NCI-H1048 (cell line): ENCODE measurements around the gene HEATR3.

Experiments used
- DNase-seq: peaks from one replicate; lab custom pipeline; 2025; lab: John Stamatoyannopoulos, UW

HEATR3 gene

DNA sequence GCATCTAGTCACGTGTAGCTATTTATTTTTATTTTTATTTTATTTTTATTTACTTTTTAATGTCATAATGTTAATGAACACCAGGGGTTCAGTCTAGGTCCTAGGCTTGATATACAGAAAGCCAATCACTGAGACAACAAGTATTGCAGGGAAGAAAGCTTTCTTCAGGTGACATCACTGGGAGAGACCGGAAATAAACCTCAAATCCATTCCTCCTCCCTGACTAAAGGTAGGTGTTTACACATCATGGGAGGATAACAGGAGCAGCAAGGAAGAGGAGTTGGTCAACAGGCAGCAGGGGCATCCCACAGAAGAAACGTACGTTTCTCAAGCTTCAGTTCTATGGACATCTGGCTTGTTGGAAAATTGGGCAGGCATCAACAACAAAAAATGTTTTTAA, 9.5 kb upstream of the HEATR3 start:
- DNase-seq, result no peak

DNA sequence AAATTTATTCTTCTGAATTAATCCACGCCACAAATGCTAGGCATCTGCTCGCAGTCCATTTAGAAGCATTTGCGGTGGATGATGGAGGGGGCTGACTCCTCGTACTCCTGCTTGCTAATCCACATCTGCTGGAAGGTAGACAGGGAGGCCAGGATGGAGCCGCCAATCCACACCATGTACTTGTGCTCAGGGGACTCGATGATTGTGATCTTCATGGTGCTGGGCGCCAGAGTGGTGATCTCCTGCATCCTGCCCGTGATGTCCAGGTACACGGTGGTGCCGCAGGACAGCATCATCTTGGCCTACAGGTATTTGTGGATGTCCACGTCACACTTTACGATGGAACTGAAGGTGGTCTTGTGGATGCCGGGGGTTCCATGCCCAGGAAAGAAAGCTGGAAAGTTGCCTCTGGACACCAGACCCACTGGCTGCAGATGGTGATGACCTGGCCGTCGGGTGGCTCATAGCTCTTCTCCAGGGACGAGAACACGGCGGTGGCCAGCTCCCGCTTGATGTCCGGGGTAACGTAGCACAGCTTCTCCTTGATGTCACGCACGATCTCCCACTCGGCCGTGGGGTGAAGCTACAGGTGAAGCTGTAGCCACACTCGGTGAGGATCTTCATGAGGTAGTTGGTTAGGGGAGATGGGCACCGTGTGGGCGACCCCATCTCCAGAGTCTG, 7.5 kb upstream of the HEATR3 start:
- DNase-seq, result no peak

DNA sequence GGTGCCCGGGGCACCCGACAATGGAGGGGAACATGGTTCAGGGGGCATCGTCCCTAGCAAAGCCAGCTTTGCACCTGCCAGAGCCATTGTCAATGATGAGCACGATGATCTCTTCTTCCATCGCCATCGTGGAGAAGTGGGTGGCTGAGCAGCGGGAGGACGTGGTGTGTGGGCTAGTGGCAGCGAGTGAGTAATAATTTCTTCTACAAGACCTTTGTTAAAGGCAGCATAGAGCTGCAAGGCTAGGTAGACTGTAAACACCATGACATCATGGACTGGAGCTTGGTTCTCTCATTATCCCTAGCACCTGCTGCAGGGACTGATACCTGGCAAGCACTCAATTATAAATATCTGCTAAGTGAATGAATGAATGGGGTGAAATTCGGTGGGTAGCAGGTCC, 6.7 kb upstream of the HEATR3 start:
- no peak for DNase-seq

DNA sequence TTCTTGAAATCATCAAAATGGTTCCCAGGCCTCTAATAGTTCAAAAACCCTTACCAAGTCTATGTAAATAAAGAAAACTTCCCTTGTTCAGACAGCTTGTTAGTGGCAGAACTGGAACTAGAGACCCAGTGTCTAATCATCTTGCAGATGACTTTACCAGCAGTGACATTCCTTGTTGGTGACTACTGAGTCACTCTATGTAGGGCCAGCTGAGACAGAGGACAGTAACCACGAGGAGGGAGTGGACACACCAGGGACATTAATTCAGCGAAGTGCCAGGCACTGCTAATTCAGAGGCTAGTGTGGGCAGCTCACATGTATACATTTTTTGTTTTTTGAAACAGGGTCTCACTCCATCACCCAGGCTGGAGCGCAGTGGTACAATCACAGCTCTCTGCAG, 6.1 kb upstream of the HEATR3 start:
- no peak for DNase-seq

DNA sequence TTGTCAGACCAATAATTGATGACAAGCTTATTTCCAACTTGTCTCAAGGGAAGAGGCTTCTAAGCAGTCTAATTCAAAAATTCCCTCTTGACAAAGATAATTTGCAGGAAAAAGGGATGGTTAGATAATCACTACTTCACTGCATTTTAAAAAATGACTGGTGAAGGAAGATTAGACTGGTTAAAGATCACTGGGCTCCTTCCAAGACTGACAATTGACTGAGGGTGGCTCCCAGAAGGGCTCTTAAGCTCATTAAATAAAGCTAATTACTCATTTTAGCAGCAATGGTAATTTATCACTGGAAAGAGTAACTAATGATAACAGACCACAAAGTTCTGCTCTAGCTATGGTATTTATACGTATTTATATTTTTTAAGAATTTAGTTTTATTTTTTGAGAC, 4.4 kb upstream of the HEATR3 start:
- DNase-seq, result no peak

DNA sequence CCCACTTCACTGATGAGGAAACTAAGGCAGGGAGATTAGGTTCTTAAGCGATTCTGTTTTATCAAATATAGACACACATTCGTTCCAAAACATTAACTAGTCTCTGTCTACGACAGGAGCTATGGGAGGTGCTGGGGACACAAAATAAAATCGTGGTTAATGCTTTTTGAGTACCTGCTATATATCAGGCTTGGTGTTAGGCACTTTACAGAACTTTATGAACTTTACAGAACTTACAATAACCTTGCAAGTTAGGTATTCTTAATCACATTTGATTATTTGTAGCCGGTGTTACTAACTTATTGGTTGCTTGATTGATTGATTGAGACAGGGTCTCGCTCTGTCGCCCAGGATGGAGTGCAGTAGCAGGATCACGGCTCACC, 538 bp upstream of the HEATR3 start:
- no peak for DNase-seq

DNA sequence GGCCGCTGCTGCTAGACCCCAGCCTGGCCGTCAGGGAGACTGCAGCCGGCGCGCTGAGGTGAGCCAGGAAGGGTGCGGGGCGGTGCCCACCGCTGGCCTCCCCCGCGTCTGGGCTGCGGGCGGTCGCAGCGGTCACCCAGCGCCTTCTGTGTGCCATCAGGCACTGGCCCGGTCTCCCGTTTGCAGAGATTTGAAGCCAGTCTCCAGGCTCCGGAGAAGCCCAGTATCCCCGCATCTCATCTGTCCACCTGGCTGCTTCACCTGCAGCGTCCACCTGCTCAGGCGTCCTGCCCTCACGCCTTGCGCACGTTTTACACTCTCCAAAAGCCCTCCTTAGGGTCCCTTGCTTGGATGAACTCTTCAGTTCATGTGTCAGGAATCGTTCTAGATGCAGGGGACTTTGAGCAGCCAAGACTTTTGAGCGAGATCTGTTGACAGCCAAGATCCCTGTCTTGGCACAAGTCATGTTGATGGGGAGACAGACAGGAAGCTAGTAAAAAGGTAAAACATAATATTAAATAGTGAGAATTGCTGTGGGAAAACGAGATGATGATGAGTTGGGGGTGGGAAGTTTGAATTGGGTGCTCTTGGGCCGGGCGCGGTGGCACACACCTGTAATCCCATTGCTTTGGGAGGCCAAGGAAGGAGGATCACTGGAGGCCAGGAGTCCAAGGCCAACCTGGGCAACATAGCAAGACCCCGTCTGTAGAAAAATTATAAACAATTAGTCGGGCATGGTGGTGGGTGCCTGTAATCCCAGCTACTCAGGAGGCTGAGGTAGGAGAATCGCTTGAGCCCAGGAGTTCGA, 916 bp downstream of the HEATR3 start:
- no peak for DNase-seq

DNA sequence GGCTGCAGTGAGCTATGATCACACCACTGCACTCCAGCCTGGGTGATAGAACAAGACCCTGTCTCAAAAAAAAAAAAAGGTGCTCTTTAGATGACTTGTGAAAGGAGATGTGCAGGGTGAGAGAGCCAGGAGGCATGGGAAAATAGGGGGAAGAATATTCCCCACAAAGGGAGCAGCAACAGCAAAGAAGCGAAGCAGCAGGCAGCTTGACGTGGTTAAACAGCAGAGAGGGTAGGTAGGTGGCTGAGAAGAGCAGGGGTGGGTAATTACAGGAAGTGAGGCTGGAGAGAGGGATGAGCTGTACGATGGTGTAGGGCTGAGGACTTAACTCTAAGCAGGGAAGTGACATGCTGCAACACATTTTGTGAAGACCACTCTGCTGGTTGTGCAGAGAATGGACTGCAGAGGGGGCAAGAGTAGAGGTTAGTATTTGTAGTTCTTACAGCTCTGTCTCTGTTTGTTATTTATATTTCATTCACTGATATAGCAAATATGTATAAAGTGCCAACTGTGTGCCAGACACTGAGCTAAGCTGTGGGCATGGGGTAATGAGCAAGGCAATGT, 1.6 kb downstream of the HEATR3 start:
- no peak for DNase-seq

DNA sequence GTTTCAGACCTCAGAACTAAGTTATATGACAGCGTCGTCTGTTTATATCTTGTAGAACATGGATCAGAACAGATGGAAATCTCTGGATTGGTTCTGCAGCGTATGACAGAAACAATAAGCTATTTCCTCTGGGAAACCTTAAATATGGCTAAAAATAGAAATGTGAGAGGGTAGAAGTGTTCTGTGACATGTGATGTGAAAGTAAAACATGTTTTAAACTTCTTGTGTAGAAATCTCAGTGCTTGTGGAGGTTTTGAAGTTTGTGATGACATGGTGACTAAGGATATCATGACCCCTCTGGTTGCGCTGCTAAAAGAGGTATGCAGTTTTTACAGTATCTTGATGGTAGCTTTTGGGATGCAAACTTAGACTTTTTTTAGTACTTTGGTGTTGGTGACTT, 2.8 kb downstream of the HEATR3 start:
- no peak for DNase-seq

DNA sequence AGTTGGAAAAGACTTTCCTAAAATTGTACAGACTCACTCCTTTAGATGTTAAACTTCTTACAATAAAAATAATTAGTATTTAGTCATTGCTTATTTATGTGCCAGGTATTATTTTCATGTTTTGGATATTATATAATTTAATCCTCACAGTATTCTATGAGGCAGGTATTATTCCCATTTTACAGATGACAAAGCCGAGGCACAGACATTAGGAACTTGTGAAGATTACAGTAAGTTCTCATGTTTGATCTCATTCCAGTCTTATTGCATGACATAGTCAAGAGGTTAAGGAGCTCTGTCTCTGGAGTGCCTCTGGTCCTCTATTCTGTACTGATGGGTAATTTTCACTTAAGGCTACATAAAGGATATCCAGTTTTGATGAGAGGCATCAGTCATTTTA, 3.3 kb downstream of the HEATR3 start:
- no peak for DNase-seq

DNA sequence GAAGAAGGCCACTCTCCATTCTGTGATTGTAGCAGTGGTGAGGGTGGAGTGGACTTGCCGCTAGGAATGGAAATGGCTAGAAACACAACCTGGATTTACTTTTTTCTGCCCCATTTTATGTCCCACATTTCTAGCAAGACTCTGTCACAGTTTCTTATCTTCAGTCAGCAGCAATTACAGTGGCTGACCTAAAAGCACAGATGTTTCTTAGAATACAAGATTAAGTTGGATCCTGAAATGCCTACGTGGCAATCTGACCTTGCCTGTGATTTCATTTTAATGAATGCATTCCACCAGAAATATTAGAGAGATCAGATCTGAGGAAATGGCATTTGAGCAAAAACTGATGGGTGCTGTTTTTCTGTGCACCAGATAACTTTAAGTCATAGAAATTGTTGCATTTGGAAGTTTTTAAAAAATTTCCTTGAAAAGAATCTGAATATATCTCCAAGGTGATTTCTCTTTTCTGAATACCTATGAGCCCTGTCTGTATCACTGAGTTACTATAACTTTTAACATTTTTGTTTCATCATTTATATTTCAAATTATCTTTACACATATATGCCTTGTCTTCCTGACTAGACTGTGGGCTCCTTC, 5.4 kb downstream of the HEATR3 start:
- no peak for DNase-seq

DNA sequence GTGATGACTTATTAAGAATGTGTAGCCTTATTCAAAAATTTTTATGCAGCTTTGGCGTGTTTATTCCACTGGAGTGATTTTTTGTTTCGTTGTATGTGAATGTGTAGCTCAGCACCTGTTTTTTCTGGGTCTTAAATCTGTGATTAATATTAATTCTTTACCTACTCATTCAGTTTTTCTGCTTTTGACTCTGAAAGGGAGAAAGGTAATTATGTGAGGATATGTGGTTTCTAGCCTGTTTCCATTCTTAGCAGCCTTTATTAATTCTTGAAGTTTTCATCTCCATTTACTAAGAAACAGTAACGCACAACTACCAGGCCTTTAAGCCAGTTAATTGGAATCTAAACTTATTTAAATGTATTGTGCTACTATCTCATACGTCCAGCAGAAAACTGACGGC, 7.0 kb downstream of the HEATR3 start:
- no peak for DNase-seq

DNA sequence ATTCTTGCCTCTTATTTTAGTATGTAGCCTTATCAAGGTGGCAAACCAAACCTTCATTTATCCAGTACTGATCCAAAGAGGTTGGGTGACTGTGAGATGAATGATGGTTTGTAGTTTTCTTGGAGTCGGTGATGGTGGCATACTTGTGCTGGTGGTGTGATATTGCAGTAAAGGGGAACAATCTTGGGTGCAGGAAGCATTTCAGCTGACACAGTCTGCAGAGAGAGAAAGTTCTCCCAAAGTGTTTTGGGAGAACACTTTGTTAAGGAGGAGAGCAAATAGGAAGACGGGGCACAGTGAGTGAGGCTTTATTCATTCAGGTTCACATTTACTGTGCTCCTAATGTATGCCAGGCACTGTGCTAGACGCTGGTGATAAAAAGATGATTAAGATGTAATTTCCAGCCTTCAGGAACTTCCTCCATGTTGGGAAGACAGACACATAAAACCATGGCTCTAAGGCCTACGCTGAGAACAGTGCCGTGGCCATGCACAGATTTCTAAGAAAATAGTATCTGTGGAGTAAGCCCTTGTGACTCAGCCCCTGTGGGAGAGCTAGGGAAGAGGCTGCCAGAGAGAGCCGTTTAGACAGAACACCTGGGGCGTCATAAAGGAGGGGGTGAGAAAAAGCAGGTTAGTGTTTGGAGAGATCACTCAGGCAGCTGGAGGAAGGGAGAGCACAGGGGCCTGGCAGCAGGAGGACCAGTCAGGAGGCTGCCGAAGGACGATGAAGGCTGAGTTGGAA, 13.8 kb downstream of the HEATR3 start:
- DNase-seq, result no peak

DNA sequence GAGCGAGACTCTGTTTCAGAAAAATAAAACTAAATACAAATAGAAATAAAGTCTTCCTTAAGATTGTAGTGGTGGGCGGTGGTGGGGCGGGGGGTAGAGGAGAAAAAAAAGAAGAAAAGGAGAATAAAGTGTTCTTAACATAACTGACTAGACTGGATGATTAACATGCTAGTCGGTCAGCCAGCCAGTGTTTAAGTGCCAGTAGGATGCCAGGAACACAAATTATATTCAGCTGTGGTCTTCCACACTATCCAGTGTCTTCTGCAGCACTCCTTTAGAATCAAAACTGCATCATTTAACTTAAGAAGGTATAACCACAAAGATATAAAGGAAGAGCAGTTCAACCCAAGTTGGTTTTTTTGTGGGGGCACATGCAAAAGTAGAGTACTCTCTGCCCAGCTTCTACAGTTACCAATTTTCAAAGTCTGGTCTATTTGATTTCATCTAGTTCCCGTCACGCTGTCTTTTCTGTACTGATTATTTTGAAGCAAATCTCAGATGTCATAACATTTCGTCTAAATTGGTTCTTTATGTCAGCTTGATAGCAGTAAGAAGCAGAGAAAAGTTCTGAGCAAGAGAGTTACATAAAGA, 15.8 kb downstream of the HEATR3 start:
- no peak for DNase-seq

DNA sequence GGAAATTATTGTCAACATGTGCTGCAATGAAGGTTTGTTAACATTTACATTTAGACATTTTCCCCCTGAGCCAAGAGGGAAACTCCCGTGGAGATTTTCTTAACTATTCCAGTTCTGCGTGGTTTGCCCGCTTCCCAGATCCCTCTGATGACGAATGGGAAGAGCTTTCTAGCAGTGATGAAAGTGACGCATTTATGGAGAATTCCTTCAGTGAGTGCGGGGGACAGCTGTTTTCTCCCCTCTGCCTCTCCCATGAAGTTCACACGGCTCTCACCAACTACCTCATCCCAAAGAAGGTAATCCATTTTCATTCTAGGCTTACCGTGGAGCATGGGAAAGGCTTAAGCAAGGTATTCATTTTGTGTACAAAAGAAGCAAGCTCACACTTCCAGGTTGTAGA, 18.2 kb downstream of the HEATR3 start:
- DNase-seq, result no peak

DNA sequence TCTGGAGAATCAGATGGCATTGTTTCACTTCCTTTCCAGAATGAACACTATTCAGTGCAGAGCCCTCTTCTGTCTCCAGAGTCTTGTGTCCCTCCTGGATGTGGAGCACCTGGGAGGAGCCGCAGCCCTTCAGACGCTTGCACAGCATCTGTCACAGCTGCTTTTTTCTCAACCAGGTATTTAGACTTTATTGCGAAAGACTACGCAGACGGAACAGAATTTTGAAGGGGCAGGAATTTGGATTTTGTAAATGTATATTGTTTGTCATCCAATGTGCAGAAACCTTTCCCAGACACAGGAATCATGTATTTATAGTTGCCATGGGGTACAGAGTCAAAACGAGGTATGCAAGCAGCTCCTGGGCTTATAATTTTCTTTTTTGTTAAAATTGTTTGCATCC, 20.4 kb downstream of the HEATR3 start:
- DNase-seq, result no peak

DNA sequence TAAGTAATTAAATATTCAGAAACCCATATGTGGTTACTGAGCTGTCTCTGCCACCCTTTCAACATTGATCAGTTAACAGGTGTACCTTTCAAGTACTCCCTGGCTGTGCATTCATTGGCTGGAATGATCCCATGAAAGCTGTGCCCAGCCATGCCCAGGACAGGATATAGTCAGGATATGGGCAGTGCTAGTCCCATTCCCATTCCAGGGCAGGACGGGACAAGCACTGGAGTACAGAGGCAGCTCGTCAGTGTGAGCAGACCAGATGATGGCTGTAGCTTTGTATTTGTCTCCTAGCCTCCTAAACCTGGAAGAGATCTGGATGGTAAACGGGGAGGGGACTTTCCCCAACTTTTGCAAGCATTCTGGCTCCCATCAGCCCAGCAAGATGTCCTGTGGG, 22.5 kb downstream of the HEATR3 start:
- no peak for DNase-seq

DNA sequence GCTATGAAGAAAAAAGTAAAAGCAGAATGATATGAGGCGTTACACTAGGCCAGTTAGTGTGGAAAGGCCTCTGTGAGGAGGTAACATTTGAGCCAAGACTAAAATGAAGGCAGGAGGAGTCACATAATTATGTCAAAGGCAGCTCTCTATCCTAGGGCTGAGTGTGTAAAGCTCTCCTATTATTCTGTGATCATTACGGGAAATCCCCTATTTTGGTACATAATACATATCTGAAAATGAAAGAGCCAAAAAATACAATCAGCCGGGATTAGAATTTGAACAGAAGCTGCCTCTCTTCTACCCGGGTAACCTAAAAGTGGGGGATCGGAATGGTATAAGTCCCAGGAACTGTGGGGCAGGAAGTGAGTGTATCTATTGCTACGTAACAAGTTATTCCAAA, 27.1 kb downstream of the HEATR3 start:
- DNase-seq, result no peak

DNA sequence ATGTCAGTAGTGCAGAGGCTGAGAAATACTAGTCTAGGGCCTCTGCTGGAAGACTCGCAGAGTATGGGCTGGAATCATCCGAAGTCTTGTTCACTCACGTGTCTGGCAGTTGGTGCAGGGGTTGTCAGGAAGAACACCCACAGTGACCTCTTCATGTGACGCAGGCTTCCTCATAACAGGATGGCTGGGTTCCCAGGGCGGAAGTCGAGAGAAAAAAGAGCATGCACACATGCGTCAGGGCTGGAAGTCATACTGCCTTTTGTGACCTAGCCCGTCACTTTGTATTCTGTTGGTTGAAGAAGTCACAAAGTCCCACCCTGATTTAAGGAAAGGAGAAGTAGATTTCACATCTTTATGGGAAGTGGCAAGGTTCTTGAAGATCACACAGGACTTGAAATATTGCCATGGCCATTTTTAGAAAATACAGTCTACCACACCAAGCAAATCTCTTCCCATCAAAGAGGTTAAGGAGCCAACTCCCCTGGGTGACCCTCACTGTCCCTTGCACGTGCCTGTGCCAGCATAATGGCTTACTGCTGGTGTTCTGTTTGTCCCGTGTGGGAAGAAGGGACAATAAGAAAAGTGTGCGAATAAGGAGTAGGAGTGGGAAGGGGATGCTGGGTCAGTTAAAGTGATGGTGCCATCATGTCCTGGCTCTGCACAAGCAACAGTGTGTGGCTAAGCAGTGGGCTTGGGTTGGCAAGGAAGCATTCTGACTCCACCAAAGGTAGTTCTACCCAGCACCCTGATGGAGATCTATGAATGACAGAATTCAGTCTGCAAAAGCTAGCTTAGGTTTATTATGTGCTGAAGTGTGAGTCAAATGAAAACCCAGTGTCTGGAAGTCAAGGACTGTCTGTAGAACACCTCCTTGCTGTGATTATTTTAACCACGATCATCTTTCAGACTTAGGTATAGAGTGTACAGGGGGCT, 28.1 kb downstream of the HEATR3 start:
- DNase-seq, result no peak

DNA sequence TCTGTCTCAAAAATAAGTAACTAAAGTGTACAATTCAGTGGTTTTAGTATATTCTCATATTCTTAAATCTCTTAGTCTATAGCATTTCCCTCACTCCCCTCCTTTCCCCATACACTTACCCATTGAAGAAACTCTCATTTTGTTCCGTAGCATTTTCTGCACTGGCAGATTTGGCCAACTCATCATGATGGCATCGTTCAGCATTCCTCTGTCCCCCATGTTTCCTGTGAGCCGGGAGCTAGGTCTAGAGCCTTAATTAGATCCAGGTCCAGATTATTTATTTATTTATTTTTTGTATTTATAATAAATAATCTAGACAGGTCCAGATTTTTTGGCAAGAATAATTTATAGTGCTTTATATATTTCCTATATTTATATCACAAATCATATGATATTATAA, 31.0 kb downstream of the HEATR3 start:
- DNase-seq, result no peak
